ENCODE measurements around the gene PPP2R3A. TPM values are rescaled to one million over a fixed set of nuclear protein-coding genes. Genes with fewer than 3 reads are reported as not detected.

The PPP2R3A gene
- total and polyA plus RNA-seq, 2 of the 4 experiments (the other 2 are of a cell fraction), result 11.3 to 37.3 TPM

- Histone ChIP-seq H2BK120ac (ENCODE audit: low read depth, low read length) (peak overlapping the region; percentile 1; the same call in 1 of the 2 replicates), H3K4me1 (ENCODE audit: control insufficient read depth, insufficient read depth, low read length) (peaks cover 9% of the 10 kb centered on the region), H3K56ac (ENCODE audit: extremely low read depth, insufficient read depth, low read length) (no peak overlapping the region), H3K4ac (ENCODE audit: low read depth, low read length) (peak overlapping the region; percentile 26; the same call in 1 of the 2 replicates), H3K14ac (replicated peaks; ENCODE audit: low read depth, low read length) (peak overlapping the region; percentile 69), H2BK5ac (ENCODE audit: low read depth, low read length, poor library complexity, severe bottlenecking) (peak overlapping the region; percentile 79), H3K9me1 (ENCODE audit: insufficient read depth, low read length) (peaks cover 16% of the 10 kb centered on the region), H2BK20ac (ENCODE audit: low read depth, low read length) (peak overlapping the region; percentile 35), H2AK9ac (replicated peaks; ENCODE audit: low read depth, low read length, poor library complexity) (no peak overlapping the region), H2AK5ac (ENCODE audit: low read depth, low read length) (peak overlapping the region; percentile 48), H3K36me3 (ENCODE audit: control insufficient read depth, insufficient read depth, low read length) (peaks cover 5% of the 10 kb centered on the region), H4K91ac (ENCODE audit: insufficient read depth, low read depth, low read length) (peak overlapping the region; percentile 35; the same call in 1 of the 2 replicates), H2BK15ac (ENCODE audit: low read depth, low read length) (peak overlapping the region; percentile 29; the same call in 2 of the 3 replicates), H3K4me3 (ENCODE audit: insufficient read depth, low read depth, low read length) (no peak overlapping the region), H3K9me3 (ENCODE audit: control insufficient read depth, insufficient read depth, low read length) (no peaks in the 10 kb centered on the region), H3K4me2 (ENCODE audit: low read depth, low read length) (no peak overlapping the region), H3K79me1 (ENCODE audit: low read depth in 1 of 2, low read length in 2 of 2) (peaks cover 9 to 47% of the 10 kb centered on the region in 2 experiments), H3K23ac (ENCODE audit: low read depth, low read length) (no peak overlapping the region; the same call in none of the 2 replicates), H4K5ac (ENCODE audit: low read depth, low read length) (no peak overlapping the region), H4K20me1 (ENCODE audit: insufficient read depth, low read length) (peaks cover 4% of the 10 kb centered on the region; the same call in 1 of the 2 replicates), H3K27me3 (ENCODE audit: control insufficient read depth, insufficient read depth, low read length) (no peaks in the 10 kb centered on the region), H3K9ac (ENCODE audit: low read depth, low read length) (no peak overlapping the region), H4K8ac (ENCODE audit: low read depth in 2 of 2, low read length in 2 of 2) (peak overlapping the region in 1 of 2 experiments; percentile 60; a peak in 2 of 4 replicates), H3K27ac (ENCODE audit: insufficient read depth, low read length) (peak overlapping the region; percentile 26; the same call in 1 of the 2 replicates), H2AFZ (replicated peaks; ENCODE audit: low read length, poor library complexity) (no peak overlapping the region), H3K18ac (ENCODE audit: low read depth, low read length) (peak overlapping the region; percentile 5; the same call in 1 of the 2 replicates)
- TF ChIP-seq FOS (IDR thresholded peaks at IDR 0.05; ENCODE audit: low read depth, low read length) (no peak), MAZ (IDR thresholded peaks at IDR 0.05; ENCODE audit: borderline replicate concordance, low read depth, low read length) (no peak)
- DNase-seq (peak; percentile 49), ATAC-seq (ENCODE audit: low read depth) (no peak)
- in situ Hi-C loops (cut with MboI; ENCODE audit: low sequenced_read_pairs), result no loop called here
- intact Hi-C loops (cut with micrococcal nuclease), result loop anchor here (2.0 kb wide), 1 partner anchor 53 kb away; no protein-coding TSS in a partner anchor
- POLR2A ChIA-PET (ENCODE audit: unreplicated experiment), result no interaction called here
- no TSS peak for BruUV-seq (replicated peaks)
- WGBS, 2 experiments (ENCODE audit: extremely low coverage in 2 of 2, insufficient read length in 1 of 2), result 40% methylated on average over 1 of the region's 4 CpGs; no CpG with 5 or more reads in 1 of the 2 experiments
- CTCF ChIA-PET, result no interaction called here
- dilution Hi-C loops (cut with HindIII; ENCODE audit: low sequenced_read_pairs, unreplicated experiment), result no loop called here
Observed at GRCh38 chr3:136141891-136142290, 176.4 kb downstream of the PPP2R3A start.
